ENCODE results near the gene ZNF697. TPM values are rescaled to one million over a fixed set of nuclear protein-coding genes. Genes with fewer than 3 reads are reported as not detected.
A peak's percentile ranks its signal among the peaks of the same experiment; 100 is the strongest.
"Not testable (repeated sequence)": the region's sequence is repeated elsewhere in the genome, so short reads cannot be mapped to it uniquely, and the experiment has no call there.

ZNF697 gene
- total RNA-seq, 4 donors from 2014 or later, result 2.0 to 4.8 (median 4.0) TPM

- no peaks in the 10 kb centered on the region for H3K9me3 ChIP-seq
- WGBS, result 40% methylated on average over 1 of the region's 1 CpG
- intact Hi-C loops (cut with DNase I), result no loop called here
- DNase-seq (ENCODE audit: extremely low spot score), result no peak
- no peaks in the 10 kb centered on the region for H3K4me1 ChIP-seq
- TF ChIP-seq EP300 (IDR thresholded peaks at IDR 0.05), result no peak
- TF ChIP-seq POLR2A (IDR thresholded peaks at IDR 0.05; ENCODE audit: low read depth), result no peak
- TF ChIP-seq, protein P1, sequence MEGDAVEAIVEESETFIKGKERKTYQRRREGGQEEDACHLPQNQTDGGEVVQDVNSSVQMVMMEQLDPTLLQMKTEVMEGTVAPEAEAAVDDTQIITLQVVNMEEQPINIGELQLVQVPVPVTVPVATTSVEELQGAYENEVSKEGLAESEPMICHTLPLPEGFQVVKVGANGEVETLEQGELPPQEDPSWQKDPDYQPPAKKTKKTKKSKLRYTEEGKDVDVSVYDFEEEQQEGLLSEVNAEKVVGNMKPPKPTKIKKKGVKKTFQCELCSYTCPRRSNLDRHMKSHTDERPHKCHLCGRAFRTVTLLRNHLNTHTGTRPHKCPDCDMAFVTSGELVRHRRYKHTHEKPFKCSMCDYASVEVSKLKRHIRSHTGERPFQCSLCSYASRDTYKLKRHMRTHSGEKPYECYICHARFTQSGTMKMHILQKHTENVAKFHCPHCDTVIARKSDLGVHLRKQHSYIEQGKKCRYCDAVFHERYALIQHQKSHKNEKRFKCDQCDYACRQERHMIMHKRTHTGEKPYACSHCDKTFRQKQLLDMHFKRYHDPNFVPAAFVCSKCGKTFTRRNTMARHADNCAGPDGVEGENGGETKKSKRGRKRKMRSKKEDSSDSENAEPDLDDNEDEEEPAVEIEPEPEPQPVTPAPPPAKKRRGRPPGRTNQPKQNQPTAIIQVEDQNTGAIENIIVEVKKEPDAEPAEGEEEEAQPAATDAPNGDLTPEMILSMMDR (IDR thresholded peaks at IDR 0.05), result peak in 1 of 3 experiments; percentile 25
- TF ChIP-seq POLR2AphosphoS5 (IDR thresholded peaks at IDR 0.05), result no peak
- H3K27ac ChIP-seq (replicated peaks in 1 of 4), result no peak overlapping the region
- no peaks in the 10 kb centered on the region for H3K27me3 ChIP-seq
- no peak overlapping the region for H3K4me3 ChIP-seq
- H3K36me3 ChIP-seq, result no peaks in the 10 kb centered on the region
Measured at GRCh38 chr1:119582801-119583200, 65.3 kb downstream of the ZNF697 start.

DNA sequence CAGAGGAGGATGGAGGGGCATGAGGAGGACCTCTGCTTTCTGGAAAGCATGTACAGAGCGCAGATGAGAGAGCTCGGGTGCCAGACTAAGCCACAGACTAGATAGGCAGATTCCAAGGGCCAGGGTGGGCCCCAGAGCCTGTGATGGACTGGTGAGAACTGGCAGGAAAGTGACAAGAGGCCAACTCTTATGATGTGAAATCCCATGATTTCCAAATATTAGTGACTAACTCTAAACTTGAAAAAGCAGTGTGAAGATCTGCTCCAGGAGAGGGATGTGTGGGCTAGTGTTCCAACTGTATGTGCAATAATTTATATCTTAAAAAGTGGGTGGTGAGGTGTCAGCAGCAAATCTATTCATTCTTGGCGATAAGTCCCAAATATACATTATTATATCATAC lies 67.0 kb downstream of the ZNF697 start:
- H3K4me1 ChIP-seq; H3K9me3 ChIP-seq; H3K4me3 ChIP-seq; H3K36me3 ChIP-seq; H3K27ac ChIP-seq (replicated peaks in 1 of 4); DNase-seq (ENCODE audit: extremely low spot score); intact Hi-C loops (cut with DNase I); H3K27me3 ChIP-seq: not testable (repeated sequence)
- 100% methylated on average over 2 of the region's 3 CpGs for WGBS

DNA sequence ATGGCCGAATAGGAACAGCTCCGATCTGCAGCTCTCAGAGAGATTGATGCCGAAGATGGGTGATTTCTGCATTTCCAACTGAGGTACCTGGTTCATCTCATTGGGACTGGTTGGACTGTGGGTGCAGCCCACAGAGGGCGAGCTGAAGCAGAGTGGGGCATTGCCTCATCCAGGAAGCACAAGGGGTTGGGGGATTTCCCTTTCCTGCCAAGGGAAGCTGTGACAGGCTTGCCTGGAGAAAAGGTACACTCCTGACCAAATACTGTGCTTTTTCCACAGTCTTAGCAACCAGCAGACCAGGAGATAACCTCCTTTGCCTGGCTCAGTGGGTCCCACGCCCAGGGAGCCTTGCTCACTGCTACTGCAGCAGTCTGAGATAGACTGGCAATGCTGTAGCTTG lies 74.2 kb downstream of the ZNF697 start:
- Histone ChIP-seq H3K36me3 (no peaks in the 10 kb centered on the region), H3K4me3 (no peak overlapping the region), H3K27me3 (no peaks in the 10 kb centered on the region), H3K4me1 (no peaks in the 10 kb centered on the region), H3K27ac (replicated peaks in 1 of 4) (no peak overlapping the region), H3K9me3 (no peaks in the 10 kb centered on the region)
- intact Hi-C loops (cut with DNase I), result no loop called here
- no peak for DNase-seq (ENCODE audit: extremely low spot score)
- WGBS, result 92% methylated on average over 5 of the region's 5 CpGs
- TF ChIP-seq EP300 (IDR thresholded peaks at IDR 0.05) (no peak), POLR2AphosphoS5 (IDR thresholded peaks at IDR 0.05) (no peak), POLR2A (IDR thresholded peaks at IDR 0.05; ENCODE audit: low read depth) (no peak)
- TF ChIP-seq, protein P1 (IDR thresholded peaks at IDR 0.05), result no peak

DNA sequence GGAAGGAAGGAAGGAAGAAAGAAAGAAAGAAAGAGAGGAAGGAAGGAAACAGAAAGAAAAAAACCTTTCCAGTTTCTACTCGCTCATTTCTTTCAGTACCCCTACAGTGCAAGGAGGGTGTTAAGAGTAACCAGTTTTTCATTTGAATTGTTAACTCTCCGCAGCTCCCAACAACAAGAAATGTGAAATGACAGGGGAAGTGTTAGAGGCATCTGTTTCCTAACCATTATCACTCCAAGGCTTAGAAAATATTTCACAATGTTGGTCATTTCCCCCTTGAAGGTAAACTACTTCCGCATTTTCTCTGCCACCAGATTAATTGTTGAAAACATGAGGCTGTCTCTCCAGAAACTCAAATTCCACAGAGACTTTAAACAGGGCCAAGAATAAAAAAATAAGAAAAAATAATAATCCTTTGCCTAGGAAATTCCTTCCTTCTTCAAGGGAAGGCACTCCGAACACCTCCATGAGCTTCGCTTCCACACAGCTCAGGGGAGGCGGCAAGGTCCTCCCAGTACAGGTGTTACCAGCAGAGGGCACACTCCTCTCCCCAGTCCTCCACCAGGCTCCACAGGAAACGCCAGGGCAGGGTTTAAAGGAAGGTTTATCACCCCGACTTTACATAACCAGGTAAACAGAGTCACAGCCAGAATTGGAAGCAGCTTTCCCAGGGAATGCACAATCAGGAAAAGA lies 78.0 kb downstream of the ZNF697 start:
- H3K9me3 ChIP-seq; H3K36me3 ChIP-seq; H3K27me3 ChIP-seq; DNase-seq (ENCODE audit: extremely low spot score); H3K4me1 ChIP-seq; H3K27ac ChIP-seq (replicated peaks in 1 of 4); H3K4me3 ChIP-seq; intact Hi-C loops (cut with DNase I): not testable (repeated sequence)
- TF ChIP-seq, protein P1 (IDR thresholded peaks at IDR 0.05), result peak in 1 of 3 experiments; percentile 5
- 69% methylated on average over 6 of the region's 8 CpGs for WGBS

Other genes with a start within 250 kb of the ZNF697 start
- not detected for gene HSD3B2, start 233.1 kb downstream of the ZNF697 start, total RNA-seq
- not detected for gene HSD3B1, start 141.1 kb downstream of the ZNF697 start, total RNA-seq
- 10 to 100 TPM; 20.3 to 42.7 (median 21.9) TPM for gene PHGDH, start 63.7 kb upstream of the ZNF697 start, total RNA-seq
- gene HMGCS2, start 120.6 kb upstream of the ZNF697 start, total RNA-seq, result 1 to 10 TPM in 1 of 4 donors, under 1 TPM in 1, not detected in 2; 0.83 to 1.1 TPM
- gene REG4, start 163.2 kb upstream of the ZNF697 start, total RNA-seq, result not detected
- not detected for gene ADAM30, start 248.2 kb upstream of the ZNF697 start, total RNA-seq